Glomerular visceral epithelial cell (primary cell): ENCODE data around the gene ZFYVE26.
"Not testable (repeated sequence)": the region's sequence is repeated elsewhere in the genome, so short reads cannot be mapped to it uniquely, and the experiment has no call there.

ENCODE experiments used
- DNase-seq: peaks from one replicate; pipeline ENCODE4 v3.0.0-alpha.2; 2016; ENCODE audit errors: extremely low spot score

Gene ZFYVE26

GRCh38 chr14:67816326-67817002 is at the start of gene ZFYVE26:
TSS of gene ZFYVE26 (minus strand) at chr14:67816590. CDS start at chr14:67815963, 627 bp downstream.
- DNase-seq, result peak; percentile 95

DNA sequence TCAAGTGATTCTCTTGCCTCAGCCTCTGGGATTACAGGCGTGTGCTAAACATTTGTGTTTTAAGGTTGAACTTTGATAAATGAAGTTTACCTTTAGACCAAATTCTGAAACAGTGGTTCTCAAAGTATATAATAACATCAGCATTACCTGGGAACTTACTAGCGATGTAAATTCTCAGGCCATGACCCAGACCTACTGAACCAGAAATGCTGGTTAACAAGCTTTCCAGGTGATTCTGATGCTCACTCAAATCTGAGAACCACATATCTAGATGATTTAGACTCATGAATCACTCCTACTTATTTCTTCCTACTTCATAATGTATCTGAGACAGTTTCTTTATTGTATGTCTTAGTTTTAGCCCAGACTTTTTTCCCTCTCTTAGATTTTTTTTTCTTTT is 46.8 kb upstream of the ZFYVE26 start:
- no peak for DNase-seq

GRCh38 chr14:67859169-67859749 is 42.9 kb upstream of the ZFYVE26 start:
- no peak for DNase-seq

DNA sequence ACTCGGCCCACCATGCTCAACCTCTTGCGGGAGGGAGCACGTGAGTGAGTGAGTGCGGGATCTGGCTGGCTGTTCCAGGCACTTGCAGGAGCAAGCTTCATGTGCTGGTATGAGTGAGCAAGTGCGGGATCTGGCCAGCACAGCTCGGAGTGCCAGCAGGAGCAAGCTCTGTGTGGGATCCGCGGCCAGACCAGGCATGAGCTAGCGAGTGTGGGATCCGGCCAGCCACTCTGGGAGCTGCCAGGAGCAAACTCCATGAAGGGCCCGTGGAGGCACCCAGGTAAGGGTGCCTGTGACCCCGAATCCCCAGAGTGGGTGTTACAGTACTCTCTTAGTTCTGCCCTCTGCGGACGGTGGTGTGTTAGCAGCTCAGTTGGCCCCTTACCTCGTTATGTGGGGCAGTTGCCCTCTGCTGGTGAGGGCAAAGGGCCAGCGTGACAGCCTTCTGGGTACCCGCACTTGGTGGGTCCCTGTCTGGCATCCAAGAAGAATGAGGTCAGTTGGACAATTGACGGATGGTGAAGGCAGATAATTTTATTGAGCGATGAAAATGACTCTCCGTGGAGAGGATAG is 41.5 kb upstream of the ZFYVE26 start:
- DNase-seq, result no peak

DNA sequence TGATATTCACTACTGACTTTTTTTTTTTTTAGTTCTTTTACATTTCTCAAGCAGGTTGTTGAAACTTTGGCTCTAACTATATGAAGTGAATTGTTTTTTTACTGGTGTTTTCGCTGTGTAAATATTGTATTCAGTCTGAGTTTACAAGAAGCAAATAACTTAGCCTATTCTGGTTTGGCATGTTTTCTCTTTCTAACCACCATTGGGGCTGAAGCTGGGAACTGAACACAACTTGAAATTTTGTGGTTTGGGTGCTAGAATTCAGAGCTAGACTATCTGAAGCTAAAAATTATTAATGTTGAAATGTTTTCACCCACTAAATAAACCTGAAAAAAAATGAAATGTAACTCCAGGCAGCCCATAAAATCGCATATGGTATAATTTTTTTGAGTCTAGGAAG is 40.4 kb upstream of the ZFYVE26 start:
- no peak for DNase-seq

DNA sequence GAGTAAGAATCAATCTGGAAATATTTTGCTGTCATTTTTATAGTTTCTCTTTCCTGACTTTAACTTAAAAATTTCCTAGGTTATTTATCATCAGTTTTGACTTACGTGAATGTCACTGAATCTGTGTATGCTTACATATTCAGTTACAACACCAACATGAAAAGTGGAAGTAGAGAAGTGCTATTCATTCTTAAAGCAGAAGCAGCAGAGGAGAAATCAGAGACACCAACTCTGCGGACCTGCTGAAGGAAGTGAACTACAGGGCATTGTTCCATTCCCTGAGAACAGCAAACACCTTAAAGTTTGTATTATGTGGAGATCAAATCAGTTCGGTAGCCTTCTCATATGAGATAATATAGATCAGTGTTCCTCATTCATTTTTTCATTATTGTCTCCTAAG is 37.3 kb upstream of the ZFYVE26 start:
- no peak for DNase-seq

DNA sequence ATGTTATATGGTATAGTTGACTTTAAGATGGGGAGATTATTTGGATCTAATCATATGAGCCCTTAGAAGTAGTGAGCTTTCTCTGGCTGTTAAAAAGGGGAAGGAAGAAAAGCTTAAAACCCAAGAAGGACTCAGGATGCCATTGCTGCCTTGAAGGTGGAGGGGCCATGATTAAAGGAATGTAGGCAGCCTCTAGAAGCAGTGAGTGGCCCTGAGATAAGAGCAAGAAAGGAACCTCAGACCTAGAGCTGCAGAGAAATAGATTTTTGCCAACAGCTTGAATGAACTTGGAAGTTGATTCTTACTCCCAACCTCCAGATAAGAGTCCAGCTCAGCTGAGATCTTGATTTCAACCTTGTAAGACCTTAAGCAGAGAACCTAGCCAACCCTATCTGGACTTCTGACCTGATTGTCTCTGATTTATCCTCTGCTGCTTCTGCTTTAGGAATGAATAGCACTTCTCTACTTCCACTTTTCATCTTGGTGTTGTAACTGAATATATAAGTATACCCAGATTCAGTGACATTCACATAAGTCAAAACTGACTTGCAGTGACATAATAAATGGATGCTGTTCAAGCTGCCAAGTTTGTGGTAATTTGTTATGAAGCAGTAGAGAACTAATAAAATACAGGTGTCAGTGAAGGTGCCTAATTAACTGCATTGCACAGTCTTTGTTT is 36.7 kb upstream of the ZFYVE26 start:
- DNase-seq, result no peak

DNA sequence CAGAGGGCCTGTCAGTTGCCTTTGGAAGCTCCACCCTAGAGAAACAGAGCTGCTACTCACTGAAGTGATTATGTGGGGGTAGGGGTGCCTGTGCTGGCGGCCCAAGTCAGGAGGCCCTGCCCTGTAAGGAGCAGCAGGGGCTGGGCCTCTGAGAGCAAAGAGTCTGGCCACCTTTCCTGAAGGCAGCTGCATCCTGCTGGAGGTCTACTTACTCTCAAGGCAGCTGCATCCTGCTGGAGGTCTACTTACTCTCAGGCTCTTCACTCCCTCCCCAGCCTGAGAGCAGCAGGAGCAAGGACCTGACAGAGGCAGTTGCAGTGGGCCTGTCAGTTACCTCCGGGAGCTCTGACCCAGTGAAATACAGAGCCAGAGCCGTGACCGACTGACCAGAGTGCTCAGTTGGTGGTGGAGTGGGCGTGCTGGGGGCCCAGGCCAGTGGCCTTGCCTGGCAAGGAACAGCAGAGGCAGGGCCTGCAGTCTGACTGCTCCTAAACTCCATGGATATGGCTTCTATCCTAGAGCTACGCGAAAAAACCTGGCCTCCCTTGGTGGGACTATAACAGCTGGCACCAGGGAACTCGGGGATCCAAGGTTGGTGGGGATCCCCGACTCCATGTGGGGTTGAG is 35.5 kb upstream of the ZFYVE26 start:
- no peak for DNase-seq

DNA sequence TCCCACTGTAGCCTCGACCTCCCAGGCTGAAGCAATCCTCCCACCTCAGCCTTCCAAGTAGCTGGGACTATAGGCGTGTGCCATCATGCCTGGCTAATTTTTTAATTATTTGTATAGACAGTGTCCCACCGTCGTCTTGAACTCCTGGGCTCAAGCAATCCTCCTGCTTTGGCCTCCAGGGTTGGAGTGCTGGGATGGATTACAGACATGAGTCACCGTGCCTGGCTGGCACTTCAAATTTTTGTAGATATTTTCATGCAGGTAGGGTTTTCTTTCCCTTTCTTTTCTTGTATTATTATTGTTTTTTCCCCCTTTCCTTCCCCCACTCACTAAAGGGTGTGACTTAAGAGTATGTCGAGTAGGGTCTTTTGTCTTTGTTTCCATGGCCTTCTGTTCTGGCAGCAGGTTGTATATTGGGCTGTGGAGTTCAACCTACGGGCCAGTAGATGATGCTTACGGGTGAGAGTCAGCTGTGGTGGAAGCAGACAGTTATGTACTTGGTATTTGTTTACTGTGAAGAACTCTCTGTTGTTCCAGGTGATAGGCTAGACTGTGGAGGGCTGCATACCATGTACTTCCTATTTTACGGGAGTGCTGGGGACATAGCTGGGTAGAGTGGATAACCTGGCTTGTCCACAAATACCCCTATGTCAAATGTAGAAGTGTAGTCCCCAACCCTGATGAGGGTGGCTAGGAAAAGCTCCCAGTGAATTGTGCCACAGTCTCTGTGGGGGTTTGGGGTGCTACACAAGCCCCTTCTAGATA is 33.9 kb upstream of the ZFYVE26 start:
- DNase-seq, result no peak

GRCh38 chr14:67846029-67846610 is 29.7 kb upstream of the ZFYVE26 start:
- DNase-seq, result no peak

GRCh38 chr14:67837011-67837624 is 20.7 kb upstream of the ZFYVE26 start:
- DNase-seq, result peak; percentile 75

DNA sequence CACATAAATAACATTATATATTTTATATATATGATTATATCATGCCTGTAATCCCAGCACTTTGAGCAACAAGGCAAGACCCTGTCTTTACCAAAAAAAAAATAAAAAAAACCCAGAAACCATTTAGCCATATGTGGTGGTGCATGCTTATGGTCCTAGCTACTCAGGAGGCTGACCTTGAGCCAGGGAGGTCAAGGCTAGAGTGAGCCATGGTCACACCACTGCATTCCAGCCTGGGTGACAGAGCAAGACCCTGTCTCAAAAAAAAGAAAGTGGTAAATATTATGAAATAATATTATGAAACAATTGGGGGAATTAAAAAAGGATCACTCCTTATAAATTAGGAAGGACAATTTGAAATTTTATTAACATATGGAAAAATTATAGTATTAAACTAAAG is 19.2 kb upstream of the ZFYVE26 start:
- DNase-seq, result no peak

DNA sequence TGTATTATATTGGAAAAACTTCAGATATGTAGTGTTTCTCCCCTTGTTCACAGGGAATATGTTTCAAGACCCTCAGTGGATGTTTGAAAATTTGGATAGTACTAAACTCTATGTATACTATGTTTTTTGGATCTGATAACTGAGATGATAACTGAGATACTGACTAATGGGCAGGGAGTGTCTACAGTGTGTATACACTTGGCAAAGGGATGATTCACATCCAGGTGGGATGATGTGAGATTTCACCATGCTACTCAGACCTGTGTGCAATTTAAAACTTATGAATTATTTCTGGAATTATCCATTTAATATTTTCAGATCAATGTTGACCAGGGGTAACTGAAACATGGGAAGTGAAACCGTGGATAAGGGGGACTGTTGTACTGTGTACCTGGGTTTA is 17.0 kb upstream of the ZFYVE26 start:
- DNase-seq, result no peak

GRCh38 chr14:67831113-67831512 is 14.7 kb upstream of the ZFYVE26 start:
- DNase-seq, result no peak

DNA sequence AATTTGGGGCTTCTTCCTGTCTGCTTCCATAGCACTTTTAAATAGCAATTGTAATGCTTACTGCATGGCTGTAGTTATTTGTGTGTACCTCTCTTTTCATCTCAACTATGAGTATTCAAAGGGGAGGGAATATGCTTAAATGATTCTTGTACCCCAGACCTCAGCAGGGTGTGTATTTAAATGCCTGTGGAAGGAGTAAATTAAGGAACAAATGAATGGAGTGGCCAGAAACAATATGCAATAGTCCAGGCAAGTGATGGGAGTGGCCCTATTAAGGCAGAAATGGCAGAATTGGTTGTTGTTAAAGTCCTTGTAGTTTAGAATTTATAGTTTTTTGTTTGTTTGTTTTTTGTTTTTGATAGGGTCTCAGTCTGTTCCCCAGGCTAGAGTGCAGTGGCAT is 4.7 kb upstream of the ZFYVE26 start:
- DNase-seq, result no peak

GRCh38 chr14:67820428-67820971 is 4.1 kb upstream of the ZFYVE26 start:
- peak; percentile 43 for DNase-seq

DNA sequence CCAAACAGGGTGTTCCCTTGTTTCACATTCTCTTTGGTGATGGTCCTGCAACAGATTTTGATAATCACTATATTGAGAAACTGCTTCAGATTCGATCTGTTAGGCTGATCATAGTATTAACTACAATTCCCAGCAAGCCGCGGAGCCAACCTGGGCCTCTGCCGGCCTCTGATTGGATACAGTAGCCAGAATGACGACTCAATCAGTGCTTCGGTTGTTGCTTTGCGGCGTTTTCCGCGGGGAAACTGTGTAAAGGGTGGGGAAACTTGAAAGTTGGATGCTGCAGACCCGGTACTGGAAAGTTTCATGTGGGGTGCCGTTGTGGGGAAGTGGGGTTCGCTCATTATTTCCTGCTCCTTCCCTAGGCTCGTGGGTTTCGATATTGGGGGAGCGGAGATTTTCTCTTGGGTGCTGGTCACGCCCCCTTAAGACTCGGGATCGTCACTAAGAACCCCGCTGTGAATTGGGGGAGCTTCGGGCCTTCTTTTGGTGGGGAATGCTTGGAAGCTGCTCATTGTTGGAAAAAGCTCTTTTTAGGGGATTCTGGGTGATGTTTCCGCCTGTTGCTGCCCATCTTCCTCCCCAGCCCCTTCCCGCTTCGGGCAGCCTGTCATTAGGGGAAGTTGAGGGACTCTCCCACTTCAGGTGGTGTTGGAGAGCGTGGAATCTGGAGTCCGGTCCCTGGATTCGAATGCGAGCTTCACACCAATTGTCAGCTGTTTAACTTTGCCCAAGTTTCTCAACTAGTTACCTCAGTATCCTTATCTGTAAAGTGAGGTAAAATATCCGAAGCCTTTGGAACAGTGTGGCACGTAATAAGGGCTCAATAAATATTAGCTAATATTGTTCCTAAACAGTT is 3.4 kb upstream of the ZFYVE26 start, which contains the start of gene RAD51B:
Gene RAD51B, plus strand, starts transcription at position 217 of the 859 bp plus-strand sequence.
- peak; percentile 84 for DNase-seq

DNA sequence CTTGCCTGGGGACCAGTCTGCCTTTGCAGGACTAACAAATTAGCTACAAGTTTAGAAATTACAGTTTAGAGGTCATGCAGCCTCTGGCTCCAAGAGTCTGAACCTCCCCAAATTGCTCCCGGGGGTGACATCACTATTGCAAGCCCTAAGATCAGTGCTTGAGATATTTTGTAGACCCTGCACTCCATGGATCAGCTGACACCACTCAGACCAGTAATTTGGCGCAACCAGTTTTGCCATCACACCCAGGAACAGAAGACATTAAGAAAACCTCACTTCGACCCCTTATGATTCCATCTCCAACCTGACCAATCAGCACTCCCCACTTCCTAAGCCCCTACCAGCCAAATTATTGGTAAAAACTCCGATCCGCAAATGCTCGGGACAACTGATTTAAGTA is 2.1 kb upstream of the ZFYVE26 start:
- not testable (repeated sequence) for DNase-seq

- no peak for DNase-seq
Measured at GRCh38 chr14:67817750-67818438, 1.5 kb upstream of the ZFYVE26 start.
